HG03066 (cell line): ENCODE data around the gene ZNF878.

Source experiments
- ATAC-seq: cut with Tn5 transposase; IDR thresholded peaks from one replicate; pipeline ENCODE4 v1.9.1; 2021; ENCODE audit warnings: low read depth; ENCODE audit not compliant: unreplicated experiment

The ZNF878 gene

GRCh38 chr19:12035220-12036172, 17.3 kb downstream of the ZNF878 start, which contains the start of gene ZNF433:
Gene ZNF433 (minus strand): TSS chr19:12035679. CDS start chr19:12035539, 140 bp downstream.
- peak; percentile 86 for ATAC-seq

GRCh38 chr19:12034620-12035019, 18.1 kb downstream of the ZNF878 start:
- ATAC-seq = no peak

GRCh38 chr19:12034198-12034597, 18.6 kb downstream of the ZNF878 start:
- no peak for ATAC-seq

GRCh38 chr19:12015753-12016116, 37.0 kb downstream of the ZNF878 start:
- ATAC-seq = no peak

GRCh38 chr19:12015015-12015752, 37.6 kb downstream of the ZNF878 start:
- no peak for ATAC-seq

- no peak for ATAC-seq
These were observed 52.4 kb downstream of the ZNF878 start for GRCh38 chr19:12000152-12000981.

GRCh38 chr19:11995174-11995573, 57.6 kb downstream of the ZNF878 start:
- ATAC-seq = no peak
